CD4-positive, alpha-beta T cell treated with Interleukin-6 at 100 ng/mL for 8 hours (primary cell): ENCODE data around the gene SF3B6.

Source experiments
- DNase-seq: peaks from one replicate; pipeline ENCODE4 v3.0.0-alpha.2; 2020; ENCODE audit warnings: mixed read lengths, low spot score

The SF3B6 gene

GRCh38 chr2:24018241-24018640 lies 57.9 kb downstream of the SF3B6 start:
- DNase-seq: no peak

DNA sequence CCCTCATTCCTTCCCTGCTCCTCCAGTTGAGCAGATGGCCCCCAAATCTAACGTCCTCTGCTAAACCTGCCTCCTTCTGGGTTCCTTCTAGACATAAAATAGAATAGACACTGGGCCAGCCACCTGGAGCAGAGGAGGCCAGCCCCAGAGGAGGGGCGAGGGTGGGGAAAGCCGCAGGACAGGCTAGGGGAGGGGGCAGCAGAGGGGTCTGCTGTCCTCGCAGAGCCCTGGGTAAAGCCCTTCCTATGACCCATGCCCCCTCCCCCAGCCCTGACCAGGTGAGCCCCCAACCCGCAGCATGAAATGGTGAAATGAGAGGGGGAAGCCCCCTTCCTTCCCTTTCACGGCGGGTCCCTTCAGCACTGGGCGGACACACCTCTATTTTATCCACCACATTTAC lies 58.4 kb downstream of the SF3B6 start:
- no peak for DNase-seq
